ENCODE results near the gene LCLAT1. TPM values are rescaled to one million over a fixed set of nuclear protein-coding genes. Genes with fewer than 3 reads are reported as not detected.
"Not testable (repeated sequence)": the region's sequence is repeated elsewhere in the genome, so short reads cannot be mapped to it uniquely, and the experiment has no call there.

The LCLAT1 gene
- total RNA-seq, 6 donors from 2014 or later, result 7.0 to 21.9 (median 12.4) TPM

DNA sequence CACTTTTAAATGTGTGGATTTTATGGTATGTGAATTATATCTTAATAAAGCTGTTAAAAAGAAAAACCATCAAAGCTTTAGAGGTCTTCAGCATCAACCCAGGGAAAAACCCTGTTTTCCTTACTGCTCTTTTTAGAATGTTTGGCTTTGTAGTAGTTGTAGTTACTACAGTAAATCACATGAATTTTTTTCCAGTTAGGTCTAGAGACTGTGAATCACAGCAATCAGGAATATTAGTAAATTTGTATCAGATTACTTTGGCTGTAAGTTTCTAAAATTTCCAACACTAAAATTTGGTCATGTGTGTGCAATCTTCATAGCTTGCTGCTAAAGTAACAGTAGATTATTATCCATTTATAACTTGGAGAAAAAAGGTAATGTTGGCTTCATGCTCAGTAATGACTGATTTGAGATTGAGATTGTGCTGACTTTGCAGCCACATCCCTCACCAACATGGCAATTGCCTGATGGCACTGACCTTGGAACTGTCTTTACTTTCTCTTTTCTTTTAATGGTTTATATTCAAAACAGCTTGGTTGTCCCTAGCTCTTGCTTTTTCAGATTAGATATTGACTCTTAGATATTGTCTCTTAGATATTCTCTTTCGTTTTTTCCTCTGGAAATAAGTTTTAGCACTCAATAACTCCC is 41.1 kb downstream of the LCLAT1 start:
- Histone ChIP-seq H3K27me3 (no peaks in the 10 kb centered on the region), H3K27ac (no peak overlapping the region), H3K36me3 (no peaks in the 10 kb centered on the region), H3K9me3 (no peaks in the 10 kb centered on the region), H3K4me3 (no peak overlapping the region), H3K4me1 (peaks cover 0 to 4% (median 2%) of the 10 kb centered on the region in 4 donors)
- DNase-seq (no peak), ATAC-seq (ENCODE audit: low FRiP score in 2 of 2) (no peak)
- WGBS, 2 donors, result 80 to 88% methylated on average over 1 of the region's 1 CpG
- no peak for TF ChIP-seq EP300 (IDR thresholded peaks at IDR 0.05)
- TF ChIP-seq, protein P1, sequence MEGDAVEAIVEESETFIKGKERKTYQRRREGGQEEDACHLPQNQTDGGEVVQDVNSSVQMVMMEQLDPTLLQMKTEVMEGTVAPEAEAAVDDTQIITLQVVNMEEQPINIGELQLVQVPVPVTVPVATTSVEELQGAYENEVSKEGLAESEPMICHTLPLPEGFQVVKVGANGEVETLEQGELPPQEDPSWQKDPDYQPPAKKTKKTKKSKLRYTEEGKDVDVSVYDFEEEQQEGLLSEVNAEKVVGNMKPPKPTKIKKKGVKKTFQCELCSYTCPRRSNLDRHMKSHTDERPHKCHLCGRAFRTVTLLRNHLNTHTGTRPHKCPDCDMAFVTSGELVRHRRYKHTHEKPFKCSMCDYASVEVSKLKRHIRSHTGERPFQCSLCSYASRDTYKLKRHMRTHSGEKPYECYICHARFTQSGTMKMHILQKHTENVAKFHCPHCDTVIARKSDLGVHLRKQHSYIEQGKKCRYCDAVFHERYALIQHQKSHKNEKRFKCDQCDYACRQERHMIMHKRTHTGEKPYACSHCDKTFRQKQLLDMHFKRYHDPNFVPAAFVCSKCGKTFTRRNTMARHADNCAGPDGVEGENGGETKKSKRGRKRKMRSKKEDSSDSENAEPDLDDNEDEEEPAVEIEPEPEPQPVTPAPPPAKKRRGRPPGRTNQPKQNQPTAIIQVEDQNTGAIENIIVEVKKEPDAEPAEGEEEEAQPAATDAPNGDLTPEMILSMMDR (IDR thresholded peaks at IDR 0.05), result no peak
- TF ChIP-seq POLR2AphosphoS5 (IDR thresholded peaks at IDR 0.05), result no peak
- no peak for TF ChIP-seq POLR2A (IDR thresholded peaks at IDR 0.05)

GRCh38 chr2:30491225-30491624 is 44.2 kb downstream of the LCLAT1 start:
- Histone ChIP-seq H3K27me3 (no peaks in the 10 kb centered on the region), H3K36me3 (no peaks in the 10 kb centered on the region), H3K9me3 (no peaks in the 10 kb centered on the region), H3K4me3 (no peak overlapping the region), H3K4me1 (peaks cover 0 to 4% (median 2%) of the 10 kb centered on the region in 4 donors), H3K27ac (no peak overlapping the region)
- WGBS, 2 donors, result 75 to 81% methylated on average over 1 of the region's 1 CpG
- DNase-seq (no peak), ATAC-seq (ENCODE audit: low FRiP score in 2 of 2) (no peak)
- no peak for TF ChIP-seq POLR2AphosphoS5 (IDR thresholded peaks at IDR 0.05)
- no peak for TF ChIP-seq EP300 (IDR thresholded peaks at IDR 0.05)
- TF ChIP-seq POLR2A (IDR thresholded peaks at IDR 0.05), result no peak
- TF ChIP-seq, protein P1 (IDR thresholded peaks at IDR 0.05), result no peak

DNA sequence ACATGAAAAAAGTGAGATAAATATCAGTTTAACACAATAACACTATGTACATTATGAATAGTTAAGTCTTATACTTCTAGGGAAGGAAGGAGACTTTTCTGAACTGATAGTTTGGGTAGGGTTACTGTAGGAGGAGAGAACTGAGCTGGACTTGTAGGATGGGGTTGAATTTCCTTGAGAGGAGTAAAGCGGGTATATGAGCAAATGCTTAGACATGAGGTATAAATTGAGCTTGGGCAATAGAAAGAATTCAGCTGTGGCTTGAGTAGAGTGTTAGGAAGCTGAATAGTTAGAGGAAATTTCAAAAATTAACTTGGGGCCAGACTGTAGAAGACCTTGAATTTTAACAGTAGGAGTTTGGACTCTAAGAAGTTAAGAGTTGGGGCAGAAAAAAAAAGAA is 45.1 kb downstream of the LCLAT1 start:
- H3K9me3 ChIP-seq, result peaks cover 0 to under 1% (median 0%) of the 10 kb centered on the region in 4 donors
- peaks cover 0 to 4% (median 2%) of the 10 kb centered on the region in 4 donors for H3K4me1 ChIP-seq

DNA sequence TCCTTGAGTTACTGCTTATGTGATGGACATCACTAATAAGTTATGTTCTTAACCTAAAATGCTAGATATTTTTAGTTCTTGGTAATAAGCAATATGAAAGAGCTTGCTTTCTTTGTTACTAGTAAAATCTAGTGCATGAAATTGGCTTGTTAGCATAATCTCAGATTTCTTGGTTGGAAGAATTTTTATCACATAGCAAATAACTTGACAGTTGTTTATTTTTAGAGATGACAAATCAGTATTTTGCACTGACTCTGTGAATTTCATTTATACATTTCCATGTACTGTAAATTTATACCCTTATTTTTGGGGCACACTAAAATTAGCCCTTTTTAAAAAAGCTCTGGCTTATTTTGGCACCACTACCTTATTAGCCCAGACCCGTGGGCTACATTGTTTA is 45.6 kb downstream of the LCLAT1 start:
- Histone ChIP-seq H3K27ac (peak overlapping the region in 1 of 4 donors; percentile 27), H3K36me3 (no peaks in the 10 kb centered on the region), H3K27me3 (no peaks in the 10 kb centered on the region), H3K4me1 (peaks cover 0 to 4% (median 2%) of the 10 kb centered on the region in 4 donors), H3K4me3 (no peak overlapping the region), H3K9me3 (peaks cover 0 to 3% (median under 1%) of the 10 kb centered on the region in 4 donors)
- DNase-seq (no peak), ATAC-seq (ENCODE audit: low FRiP score in 2 of 2) (no peak)
- TF ChIP-seq POLR2AphosphoS5 (IDR thresholded peaks at IDR 0.05) (no peak), EP300 (IDR thresholded peaks at IDR 0.05) (no peak), POLR2A (IDR thresholded peaks at IDR 0.05) (no peak)
- TF ChIP-seq, protein P1 (IDR thresholded peaks at IDR 0.05), result no peak
- WGBS, 2 donors, result 34 to 50% methylated on average over 1 of the region's 1 CpG

More for the DNA sequence above, 45.1 kb downstream of the LCLAT1 start:
- no peaks in the 10 kb centered on the region for H3K36me3 ChIP-seq
- WGBS, 2 donors, result 92 to 96% methylated on average over 1 of the region's 1 CpG
- ATAC-seq (ENCODE audit: low FRiP score in 2 of 2), result no peak
- H3K27ac ChIP-seq, result no peak overlapping the region
- DNase-seq, result no peak
- H3K4me3 ChIP-seq, result no peak overlapping the region
- TF ChIP-seq POLR2A (IDR thresholded peaks at IDR 0.05) (no peak), EP300 (IDR thresholded peaks at IDR 0.05) (no peak), POLR2AphosphoS5 (IDR thresholded peaks at IDR 0.05) (no peak)
- TF ChIP-seq, protein P1 (IDR thresholded peaks at IDR 0.05), result no peak
- H3K27me3 ChIP-seq, result no peaks in the 10 kb centered on the region

- peak overlapping the region in 1 of 4 donors; percentile 27 for H3K27ac ChIP-seq
- WGBS, 2 donors, result 83 to 86% methylated on average over 1 of the region's 1 CpG
These were observed 46.4 kb downstream of the LCLAT1 start for GRCh38 chr2:30493440-30493839.

GRCh38 chr2:30495896-30496295 is 48.9 kb downstream of the LCLAT1 start:
- H3K4me3 ChIP-seq, H3K27me3 ChIP-seq, H3K4me1 ChIP-seq, H3K9me3 ChIP-seq, H3K36me3 ChIP-seq: not testable (repeated sequence)
- DNase-seq, result peak in 1 of 2 donors; percentile 28
- peak overlapping the region in 3 of 4 donors; percentile 45 to 71 (median 64) for H3K27ac ChIP-seq
- peak in 1 of 2 donors; percentile 61 for ATAC-seq (ENCODE audit: low FRiP score in 2 of 2)
- WGBS, 2 donors, result 55 to 64% methylated on average over 2 of the region's 2 CpGs

More at GRCh38 chr2:30493440-30493839, 46.4 kb downstream of the LCLAT1 start:
- peaks cover 0 to 4% (median 2%) of the 10 kb centered on the region in 4 donors for H3K4me1 ChIP-seq
- no peaks in the 10 kb centered on the region for H3K27me3 ChIP-seq
- H3K9me3 ChIP-seq, result peaks cover 0 to 7% (median 2%) of the 10 kb centered on the region in 4 donors
- ATAC-seq (ENCODE audit: low FRiP score in 2 of 2) (no peak), DNase-seq (no peak)
- no peak overlapping the region for H3K4me3 ChIP-seq
- no peaks in the 10 kb centered on the region for H3K36me3 ChIP-seq
- TF ChIP-seq EP300 (IDR thresholded peaks at IDR 0.05) (no peak), POLR2AphosphoS5 (IDR thresholded peaks at IDR 0.05) (no peak), POLR2A (IDR thresholded peaks at IDR 0.05) (no peak)
- TF ChIP-seq, protein P1 (IDR thresholded peaks at IDR 0.05), result no peak

Data from upper lobe of left lung (tissue), 6 donors.